SK-N-SH (cell line): ENCODE measurements around the gene TMEM209. TPM values are rescaled to one million over a fixed set of nuclear protein-coding genes. Genes with fewer than 3 reads are reported as not detected.
"Not testable (repeated sequence)": the region's sequence is repeated elsewhere in the genome, so short reads cannot be mapped to it uniquely, and the experiment has no call there.

ENCODE experiments used
- CTCF ChIA-PET: fragments of 300-600, 350-600 bp; formaldehyde crosslinking; extraction: SDS; loops from one replicate; lab custom pipeline; 2021; lab: Yijun Ruan, JAX
- POLR2A ChIA-PET: fragments of 350-600 bp; sonication (Branson Sonifier 250); formaldehyde crosslinking; extraction: SDS; loops from one replicate; lab custom pipeline; 2020; ENCODE audit warnings: antibody characterized with exemption, inconsistent platforms; lab: Yijun Ruan, JAX
- DNase-seq: peaks from one replicate; pipeline ENCODE4 v3.0.0; 2012
- H2AFZ ChIP-seq: fragments of 200-600 bp; sonication (generic); 2 replicates; pipeline ENCODE4 v1.8.1; 2016; ENCODE audit warnings: antibody characterized with exemption, mild to moderate bottlenecking, low read depth
- H3F3A ChIP-seq: fragments of 200-600 bp; sonication (generic); replicated peaks from 2 replicates; pipeline ENCODE3; 2016; ENCODE audit warnings: antibody characterized with exemption, mild to moderate bottlenecking; ENCODE audit not compliant: insufficient read depth
- H3K27ac ChIP-seq, 2 experiments: fragments of 200-500 bp in 1 of 2; fragments of 200-600 bp in 1 of 2; sonication (Bioruptor generic) in 1 of 2; sonication (generic), shearing (Covaris generic) in 1 of 2; 2 replicates each; pipeline versions ENCODE4 v1.5.1 to v1.6.1; 2014 to 2016; ENCODE audit warnings: low read depth in 2 of 2, inconsistent platforms in 1 of 2, low read length in 1 of 2, mild to moderate bottlenecking in 1 of 2, mixed read lengths in 1 of 2
- H3K27me3 ChIP-seq: fragments of 200-600 bp; sonication (generic), shearing (Covaris generic); 2 replicates; pipeline ENCODE4 v1.6.1; 2016; ENCODE audit warnings: mixed run types; ENCODE audit not compliant: insufficient read depth
- H3K36me3 ChIP-seq, 2 experiments: fragments of 200-500 bp in 1 of 2; fragments of 200-600 bp in 1 of 2; sonication (Bioruptor generic) in 1 of 2; sonication (generic) in 1 of 2; replicated peaks in 1 of 2; 2 replicates each; pipeline versions ENCODE3 to v1.5.1; 2014 to 2016; ENCODE audit warnings: low read length in 1 of 2, mild to moderate bottlenecking in 1 of 2; ENCODE audit not compliant: insufficient read depth in 2 of 2, control insufficient read depth in 1 of 2
- H3K4me1 ChIP-seq, 2 experiments: fragments of 200-500 bp in 1 of 2; fragments of 200-600 bp in 1 of 2; sonication (Bioruptor generic) in 1 of 2; sonication (generic), shearing (Covaris generic) in 1 of 2; 2 replicates each; pipeline versions ENCODE4 v1.5.1 to v1.6.1; 2014 to 2016; ENCODE audit warnings: low read depth in 1 of 2, low read length in 1 of 2, mixed run types in 1 of 2; ENCODE audit not compliant: insufficient read depth in 2 of 2, control insufficient read depth in 1 of 2
- H3K4me2 ChIP-seq: fragments of 200-600 bp; sonication (generic), shearing (Covaris generic); 2 replicates; pipeline ENCODE4 v1.6.1; 2017; ENCODE audit warnings: mixed run types
- H3K4me3 ChIP-seq, 2 experiments: fragments of 200-500 bp in 1 of 2; fragments of 200-600 bp in 1 of 2; sonication (Bioruptor generic) in 1 of 2; sonication (generic), shearing (Covaris generic) in 1 of 2; 2 replicates each; pipeline versions ENCODE4 v1.5.1 to v1.8.1; 2014 to 2016; ENCODE audit warnings: low read depth in 2 of 2, inconsistent platforms in 1 of 2, low read length in 1 of 2, mild to moderate bottlenecking in 1 of 2, mixed read lengths in 1 of 2, moderate library complexity in 1 of 2
- H3K79me2 ChIP-seq: fragments of 200-600 bp; sonication (generic); 2 replicates; pipeline ENCODE4 v1.8.1; 2017; ENCODE audit warnings: mild to moderate bottlenecking; ENCODE audit not compliant: insufficient read depth
- H3K9ac ChIP-seq: fragments of 200-600 bp; sonication (generic); 2 replicates; pipeline ENCODE4 v1.6.1; 2017; ENCODE audit warnings: mixed run types
- H3K9me2 ChIP-seq: fragments of 200-600 bp; sonication (generic); 2 replicates; pipeline ENCODE4 v1.6.1; 2017; ENCODE audit warnings: mixed run types
- H3K9me3 ChIP-seq: fragments of 200-600 bp; sonication (generic); 2 replicates; pipeline ENCODE4 v1.6.1; 2017; ENCODE audit warnings: mixed run types, mild to moderate bottlenecking, moderate library complexity
- H4K20me1 ChIP-seq: fragments of 200-600 bp; sonication (generic); 2 replicates; pipeline ENCODE4 v1.6.1; 2017; ENCODE audit warnings: mild to moderate bottlenecking, mixed run types; ENCODE audit not compliant: insufficient read depth
- FOSL2 ChIP-seq: IDR thresholded peaks from 2 replicates; pipeline ENCODE4 v1.4.0; 2012; ENCODE audit warnings: low read depth, mild to moderate bottlenecking, moderate library complexity, borderline replicate concordance
- FOXM1 ChIP-seq: IDR thresholded peaks from 2 replicates; pipeline ENCODE4 v1.4.0; 2012; ENCODE audit warnings: low read depth, mild to moderate bottlenecking
- GATA2 ChIP-seq: sonication (generic); formaldehyde crosslinking; IDR thresholded peaks from 2 replicates; pipeline ENCODE4 v1.5.0; 2020; ENCODE audit warnings: mild to moderate bottlenecking, missing genetic modification reagents
- RCOR1 ChIP-seq: fragments of 150-350 bp; IDR thresholded peaks from 2 replicates; pipeline ENCODE4 v1.6.1; 2017; ENCODE audit warnings: antibody characterized with exemption, low read length
- REST ChIP-seq: IDR thresholded peaks from 2 replicates; pipeline ENCODE4 v1.6.1; 2012; ENCODE audit warnings: mild to moderate bottlenecking, low read depth, low read length, moderate library complexity
- RXRA ChIP-seq: IDR thresholded peaks from 2 replicates; pipeline ENCODE4 v1.4.0; 2012; ENCODE audit warnings: low read depth, mild to moderate bottlenecking, borderline replicate concordance
- SIN3A ChIP-seq: IDR thresholded peaks from 2 replicates; pipeline ENCODE4 v1.6.1; 2012; ENCODE audit warnings: low read depth, mild to moderate bottlenecking, low read length, moderate library complexity, borderline replicate concordance
- SMC3 ChIP-seq: IDR thresholded peaks from 2 replicates; pipeline ENCODE4 v1.6.1; 2012; ENCODE audit warnings: low read depth, low read length, improper control_type of control experiment
- WGBS: methylation state at CpG from one replicate; pipeline ENCODE4 v1.1.6; 2017; ENCODE audit warnings: low lambda C conversion rate; 5-methylcytosine and 5-hydroxymethylcytosine counted together
- polyA plus RNA-seq, 3 experiments: library from polyadenylated mRNA; depleted of rRNA; stranded (reverse); fragments of >200 nt; gene quantifications; 2 replicates each; pipeline ENCODE4 v1.2.3, GENCODE V29; 2012
- TF ChIP-seq, protein P1 (sequence below): IDR thresholded peaks from 2 replicates; pipeline ENCODE4 v1.4.0; 2012; ENCODE audit warnings: low read depth, borderline replicate concordance
- TF ChIP-seq, protein P2 (sequence below): fragments of 150-350 bp; IDR thresholded peaks from 2 replicates; pipeline ENCODE4 v1.6.1; 2016; ENCODE audit warnings: mild to moderate bottlenecking, low read depth, low read length

TMEM209 gene
- polyA plus RNA-seq, 1 of the 3 experiments (the other 2 are of a cell fraction), result 14.9 TPM

DNA sequence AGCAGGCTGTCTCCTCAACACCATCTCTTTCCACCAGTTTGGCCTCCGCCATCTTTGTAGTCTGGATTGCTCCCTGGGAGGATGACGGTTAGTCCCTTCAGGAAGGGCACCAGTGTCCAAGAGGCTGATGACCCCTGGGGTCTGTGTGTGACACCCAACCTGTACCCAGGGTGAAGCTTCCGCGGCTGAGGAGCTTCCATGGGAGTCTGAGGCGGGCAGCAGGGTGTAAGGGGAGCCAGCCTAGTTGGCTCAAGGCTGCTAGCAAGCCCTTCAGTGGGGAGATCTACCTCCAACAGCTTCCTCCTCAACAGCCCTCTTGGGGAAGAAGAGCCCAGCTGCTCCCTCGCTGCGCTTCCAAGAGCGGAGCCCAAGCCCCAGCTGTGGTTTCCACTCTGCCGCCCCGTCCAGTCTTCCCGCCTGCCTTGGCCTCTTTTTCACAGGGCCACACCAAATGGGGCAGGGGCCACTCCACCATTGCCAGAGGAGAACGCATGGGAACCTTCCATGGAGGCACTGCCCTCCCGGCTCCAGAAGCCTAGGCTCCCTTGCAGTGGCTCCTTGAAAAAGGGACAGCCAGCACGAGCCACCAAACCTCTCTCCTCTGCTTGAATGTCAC is 57.4 kb downstream of the TMEM209 start:
- Histone ChIP-seq H3K36me3 (no peaks in the 10 kb centered on the region), H3K9me2 (no peaks in the 10 kb centered on the region), H3K79me2 (no peaks in the 10 kb centered on the region), H3K4me2 (no peak overlapping the region)
- TF ChIP-seq, protein P1, sequence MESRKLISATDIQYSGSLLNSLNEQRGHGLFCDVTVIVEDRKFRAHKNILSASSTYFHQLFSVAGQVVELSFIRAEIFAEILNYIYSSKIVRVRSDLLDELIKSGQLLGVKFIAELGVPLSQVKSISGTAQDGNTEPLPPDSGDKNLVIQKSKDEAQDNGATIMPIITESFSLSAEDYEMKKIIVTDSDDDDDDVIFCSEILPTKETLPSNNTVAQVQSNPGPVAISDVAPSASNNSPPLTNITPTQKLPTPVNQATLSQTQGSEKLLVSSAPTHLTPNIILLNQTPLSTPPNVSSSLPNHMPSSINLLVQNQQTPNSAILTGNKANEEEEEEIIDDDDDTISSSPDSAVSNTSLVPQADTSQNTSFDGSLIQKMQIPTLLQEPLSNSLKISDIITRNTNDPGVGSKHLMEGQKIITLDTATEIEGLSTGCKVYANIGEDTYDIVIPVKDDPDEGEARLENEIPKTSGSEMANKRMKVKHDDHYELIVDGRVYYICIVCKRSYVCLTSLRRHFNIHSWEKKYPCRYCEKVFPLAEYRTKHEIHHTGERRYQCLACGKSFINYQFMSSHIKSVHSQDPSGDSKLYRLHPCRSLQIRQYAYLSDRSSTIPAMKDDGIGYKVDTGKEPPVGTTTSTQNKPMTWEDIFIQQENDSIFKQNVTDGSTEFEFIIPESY, result no peak
- no peak for TF ChIP-seq REST
- TF ChIP-seq GATA2 (CRISPR knock-in tag), result no peak
- TF ChIP-seq, all 33 proteins: peak for 0
- no peak overlapping the region for H3K9ac ChIP-seq
- DNase-seq, result no peak
- H4K20me1 ChIP-seq, result no peaks in the 10 kb centered on the region
- H3K27ac ChIP-seq, result no peak overlapping the region
- no peaks in the 10 kb centered on the region for H3K27me3 ChIP-seq
- H3K9me3 ChIP-seq, result no peaks in the 10 kb centered on the region
- ChIA-PET CTCF (interaction anchor here (1.3 to 1.7 kb wide), 2 partner anchors 37 to 610 kb away, joined by 3 to 5 read pairs; no protein-coding TSS in a partner anchor), POLR2A (interaction anchor here (1.3 kb wide), 1 partner anchor 57 kb away, joined by 3 read pairs; the partner anchor contains the start of gene TMEM209)
- 94% methylated on average over 13 of the region's 14 CpGs for WGBS
- peaks cover 4 to 5% of the 10 kb centered on the region in 2 experiments; a peak in 2 of 4 replicates for H3K4me1 ChIP-seq
- no peak overlapping the region for H2AFZ ChIP-seq
- no peak overlapping the region for H3K4me3 ChIP-seq
- peaks cover 14% of the 10 kb centered on the region for H3F3A ChIP-seq

GRCh38 chr7:130146693-130147405 is 58.4 kb downstream of the TMEM209 start:
- H3K4me1 ChIP-seq, result peaks cover 4 to 5% of the 10 kb centered on the region in 2 experiments; a peak in 2 of 4 replicates
- H3K9ac ChIP-seq, result no peak overlapping the region
- TF ChIP-seq SIN3A (no peak), RXRA (no peak), SMC3 (no peak), FOXM1 (no peak), RCOR1 (no peak), FOSL2 (no peak)
- TF ChIP-seq, protein P2, sequence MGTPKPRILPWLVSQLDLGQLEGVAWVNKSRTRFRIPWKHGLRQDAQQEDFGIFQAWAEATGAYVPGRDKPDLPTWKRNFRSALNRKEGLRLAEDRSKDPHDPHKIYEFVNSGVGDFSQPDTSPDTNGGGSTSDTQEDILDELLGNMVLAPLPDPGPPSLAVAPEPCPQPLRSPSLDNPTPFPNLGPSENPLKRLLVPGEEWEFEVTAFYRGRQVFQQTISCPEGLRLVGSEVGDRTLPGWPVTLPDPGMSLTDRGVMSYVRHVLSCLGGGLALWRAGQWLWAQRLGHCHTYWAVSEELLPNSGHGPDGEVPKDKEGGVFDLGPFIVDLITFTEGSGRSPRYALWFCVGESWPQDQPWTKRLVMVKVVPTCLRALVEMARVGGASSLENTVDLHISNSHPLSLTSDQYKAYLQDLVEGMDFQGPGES, result no peak
- H3K9me3 ChIP-seq, result no peaks in the 10 kb centered on the region
- no peak overlapping the region for H3K27ac ChIP-seq
- no peaks in the 10 kb centered on the region for H3K79me2 ChIP-seq
- no peak overlapping the region for H3K4me2 ChIP-seq
- H4K20me1 ChIP-seq, result no peaks in the 10 kb centered on the region
- H3F3A ChIP-seq, result peaks cover 10% of the 10 kb centered on the region
- H3K4me3 ChIP-seq, result no peak overlapping the region
- WGBS, result 95% methylated on average over 9 of the region's 9 CpGs
- no peak overlapping the region for H2AFZ ChIP-seq
- no peaks in the 10 kb centered on the region for H3K9me2 ChIP-seq
- no peaks in the 10 kb centered on the region for H3K36me3 ChIP-seq
- H3K27me3 ChIP-seq, result no peaks in the 10 kb centered on the region
- ChIA-PET POLR2A (interaction anchor here (1.3 kb wide), 1 partner anchor 58 kb away, joined by 3 read pairs; the partner anchor contains the start of gene TMEM209), CTCF (interaction anchor here (1.3 to 1.7 kb wide), 2 partner anchors 38 to 611 kb away, joined by 3 to 5 read pairs; no protein-coding TSS in a partner anchor)
- no peak for DNase-seq

- H3K27me3 ChIP-seq, H3K36me3 ChIP-seq, H2AFZ ChIP-seq, DNase-seq, H3K4me2 ChIP-seq, H3K79me2 ChIP-seq, H4K20me1 ChIP-seq, H3K9me3 ChIP-seq, H3K9me2 ChIP-seq, H3K27ac ChIP-seq, H3K9ac ChIP-seq, H3K4me3 ChIP-seq, POLR2A ChIA-PET: not testable (repeated sequence)
- peaks cover 5 to 11% of the 10 kb centered on the region in 2 experiments; a peak in 2 of 4 replicates for H3K4me1 ChIP-seq
- 92% methylated on average over 5 of the region's 5 CpGs for WGBS
- H3F3A ChIP-seq, result peaks cover 10% of the 10 kb centered on the region
- CTCF ChIA-PET, result interaction anchor here (1.6 kb wide), 1 partner anchor 74 kb away, joined by 6 read pairs; no protein-coding TSS in a partner anchor
Measured at GRCh38 chr7:130146142-130146541, 59.1 kb downstream of the TMEM209 start.
